Mesendoderm (in vitro differentiated cells): ENCODE results near the gene STARD3NL.

ENCODE experiments used
- DNase-seq: peaks from one replicate; pipeline ENCODE4 v3.0.0; 2013
- H2AK5ac ChIP-seq: 2 replicates; pipeline ENCODE4 v1.6.1; 2013; ENCODE audit warnings: low read length, inconsistent platforms
- H2BK120ac ChIP-seq: 2 replicates; pipeline ENCODE4 v1.6.1; 2013; ENCODE audit warnings: low read depth, mild to moderate bottlenecking, low read length, moderate library complexity, mixed read lengths
- H2BK15ac ChIP-seq: replicated peaks from 2 replicates; pipeline ENCODE4 v1.6.1; 2013; ENCODE audit warnings: low read depth, mild to moderate bottlenecking, moderate library complexity
- H2BK5ac ChIP-seq: 2 replicates; pipeline ENCODE4 v1.6.1; 2013; ENCODE audit warnings: low read length, inconsistent platforms
- H3K18ac ChIP-seq: 2 replicates; pipeline ENCODE4 v1.6.1; 2013; ENCODE audit warnings: mild to moderate bottlenecking, low read length, mixed read lengths
- H3K23ac ChIP-seq: one replicate; pipeline ENCODE4 v1.6.1; 2013; ENCODE audit warnings: low read length
- H3K27ac ChIP-seq: 2 replicates; pipeline ENCODE4 v1.5.1; 2013; ENCODE audit warnings: low read depth, mild to moderate bottlenecking, inconsistent platforms, low read length, moderate library complexity
- H3K27me3 ChIP-seq: 2 replicates; pipeline ENCODE4 v1.6.1; 2013; ENCODE audit warnings: low read length, control low read depth, mild to moderate bottlenecking, inconsistent platforms; ENCODE audit not compliant: insufficient read depth, poor library complexity
- H3K36me3 ChIP-seq: 2 replicates; pipeline ENCODE4 v1.6.1; 2013; ENCODE audit warnings: low read length, inconsistent platforms; ENCODE audit not compliant: control insufficient read depth, insufficient read depth
- H3K4ac ChIP-seq: one replicate; pipeline ENCODE4 v1.6.1; 2013; ENCODE audit warnings: low read depth, mild to moderate bottlenecking, low read length, moderate library complexity
- H3K4me1 ChIP-seq: 2 replicates; pipeline ENCODE4 v1.6.1; 2013; ENCODE audit warnings: low read depth, low read length, inconsistent platforms; ENCODE audit not compliant: control insufficient read depth
- H3K4me2 ChIP-seq: 2 replicates; pipeline ENCODE4 v1.6.1; 2013; ENCODE audit warnings: low read length
- H3K4me3 ChIP-seq: 2 replicates; pipeline ENCODE4 v1.5.1; 2013; ENCODE audit warnings: mild to moderate bottlenecking, low read length
- H3K56ac ChIP-seq: one replicate; pipeline ENCODE4 v1.6.1; 2013; ENCODE audit warnings: low read length
- H3K79me1 ChIP-seq: 2 replicates; pipeline ENCODE4 v1.6.1; 2013; ENCODE audit warnings: low read length, inconsistent platforms
- H3K79me2 ChIP-seq: 2 replicates; pipeline ENCODE4 v1.6.1; 2013; ENCODE audit warnings: mild to moderate bottlenecking, low read length; ENCODE audit not compliant: control insufficient read depth, insufficient read depth
- H3K9ac ChIP-seq: 2 replicates; pipeline ENCODE4 v1.6.1; 2013; ENCODE audit warnings: low read length, inconsistent platforms
- H4K5ac ChIP-seq: one replicate; pipeline ENCODE4 v1.6.1; 2013; ENCODE audit warnings: low read length
- H4K8ac ChIP-seq: one replicate; pipeline ENCODE4 v1.6.1; 2013; ENCODE audit warnings: low read depth, mild to moderate bottlenecking, control low read depth, low read length, moderate library complexity
- WGBS: extraction: QIAGEN DNeasy Blood & Tissue Kit; methylation state at CpG from one replicate; pipeline ENCODE4 v1.1.7; 2013; ENCODE audit warnings: low lambda C conversion rate, missing lambda C conversion rate; ENCODE audit not compliant: insufficient coverage; ENCODE audit errors: extremely low coverage; 5-methylcytosine and 5-hydroxymethylcytosine counted together

Gene STARD3NL

GRCh38 chr7:38185395-38186307 is 7.6 kb downstream of the STARD3NL start:
- H2AK5ac ChIP-seq: no peak overlapping the region
- H2BK15ac ChIP-seq: no peak overlapping the region
- peak; percentile 28 for DNase-seq
- no peak overlapping the region for H3K56ac ChIP-seq
- no peak overlapping the region for H3K9ac ChIP-seq
- no peak overlapping the region for H4K5ac ChIP-seq
- H3K27me3 ChIP-seq: no peaks in the 10 kb centered on the region
- no peak overlapping the region for H3K4me2 ChIP-seq
- H3K36me3 ChIP-seq: no peaks in the 10 kb centered on the region
- H3K4me1 ChIP-seq: peaks cover 19% of the 10 kb centered on the region
- peaks cover 22% of the 10 kb centered on the region for H3K79me1 ChIP-seq
- H3K18ac ChIP-seq: no peak overlapping the region
- no peak overlapping the region for H2BK5ac ChIP-seq
- H3K79me2 ChIP-seq: peaks cover 40% of the 10 kb centered on the region
- WGBS: no CpG with 5 or more reads among the region's 6 CpGs
- H3K23ac ChIP-seq: no peak overlapping the region
- no peak overlapping the region for H3K27ac ChIP-seq
- H4K8ac ChIP-seq: no peak overlapping the region
- H3K4me3 ChIP-seq: no peak overlapping the region
- no peak overlapping the region for H2BK120ac ChIP-seq
- no peak overlapping the region for H3K4ac ChIP-seq

DNA sequence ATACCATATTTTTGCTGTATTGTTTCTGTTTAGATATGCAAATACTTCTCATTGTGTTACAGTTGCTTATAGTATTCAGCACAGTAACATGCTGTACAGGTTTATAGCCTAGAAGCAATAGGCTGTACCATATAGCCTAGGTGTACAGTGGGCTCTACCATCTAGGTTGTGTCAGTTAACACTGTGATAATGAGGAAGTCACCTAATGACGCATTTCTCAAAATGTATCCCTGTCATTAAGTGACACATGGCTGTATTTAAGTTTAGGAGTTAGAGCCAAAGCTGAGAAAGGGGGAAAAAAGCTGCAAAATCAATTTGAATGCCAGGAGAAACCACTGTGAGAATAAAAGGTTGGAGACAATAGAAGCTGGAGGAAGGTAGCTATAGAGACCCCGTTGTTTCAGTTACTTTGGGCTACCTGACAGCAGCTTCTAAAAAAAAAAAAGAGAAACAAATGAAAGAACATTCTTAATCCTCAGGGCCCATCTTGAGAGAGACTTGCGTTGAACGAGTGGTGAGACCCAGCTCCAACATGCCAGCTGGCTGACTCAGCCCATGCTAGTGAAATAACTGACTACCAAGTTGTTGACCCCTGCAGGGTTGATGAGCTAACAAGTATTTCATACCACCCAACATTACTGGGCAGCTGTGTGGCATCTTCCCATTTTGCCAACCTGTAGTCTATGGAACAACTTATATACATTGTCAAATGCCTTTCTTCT is 8.7 kb downstream of the STARD3NL start:
- no peak overlapping the region for H3K4me2 ChIP-seq
- H3K79me2 ChIP-seq: peaks cover 37% of the 10 kb centered on the region
- no peaks in the 10 kb centered on the region for H3K27me3 ChIP-seq
- no peak overlapping the region for H2BK120ac ChIP-seq
- H3K79me1 ChIP-seq: peaks cover 21% of the 10 kb centered on the region
- H2BK5ac ChIP-seq: no peak overlapping the region
- H4K5ac ChIP-seq: no peak overlapping the region
- H2BK15ac ChIP-seq: no peak overlapping the region
- no peak overlapping the region for H3K9ac ChIP-seq
- H3K4me1 ChIP-seq: peaks cover 19% of the 10 kb centered on the region
- H3K4me3 ChIP-seq: no peak overlapping the region
- DNase-seq: peak; percentile 77
- no peak overlapping the region for H2AK5ac ChIP-seq
- no peaks in the 10 kb centered on the region for H3K36me3 ChIP-seq
- no peak overlapping the region for H3K4ac ChIP-seq
- H3K56ac ChIP-seq: no peak overlapping the region
- WGBS: no CpG with 5 or more reads among the region's 4 CpGs
- H3K18ac ChIP-seq: no peak overlapping the region
- no peak overlapping the region for H4K8ac ChIP-seq
- H3K27ac ChIP-seq: no peak overlapping the region
- H3K23ac ChIP-seq: no peak overlapping the region

GRCh38 chr7:38187794-38188440 is 9.9 kb downstream of the STARD3NL start:
- H3K18ac ChIP-seq: no peak overlapping the region
- H2BK120ac ChIP-seq: no peak overlapping the region
- WGBS: no CpG with 5 or more reads among the region's 7 CpGs
- H3K9ac ChIP-seq: no peak overlapping the region
- H3K79me1 ChIP-seq: peaks cover 22% of the 10 kb centered on the region
- H2BK15ac ChIP-seq: no peak overlapping the region
- H3K56ac ChIP-seq: no peak overlapping the region
- no peak overlapping the region for H2BK5ac ChIP-seq
- no peak overlapping the region for H4K5ac ChIP-seq
- H3K4ac ChIP-seq: no peak overlapping the region
- H3K79me2 ChIP-seq: peaks cover 39% of the 10 kb centered on the region
- DNase-seq: peak; percentile 23
- no peak overlapping the region for H3K23ac ChIP-seq
- peaks cover 19% of the 10 kb centered on the region for H3K4me1 ChIP-seq
- H3K4me3 ChIP-seq: no peak overlapping the region
- no peak overlapping the region for H4K8ac ChIP-seq
- no peaks in the 10 kb centered on the region for H3K27me3 ChIP-seq
- H3K27ac ChIP-seq: no peak overlapping the region
- H3K36me3 ChIP-seq: no peaks in the 10 kb centered on the region
- H2AK5ac ChIP-seq: no peak overlapping the region
- no peak overlapping the region for H3K4me2 ChIP-seq

DNA sequence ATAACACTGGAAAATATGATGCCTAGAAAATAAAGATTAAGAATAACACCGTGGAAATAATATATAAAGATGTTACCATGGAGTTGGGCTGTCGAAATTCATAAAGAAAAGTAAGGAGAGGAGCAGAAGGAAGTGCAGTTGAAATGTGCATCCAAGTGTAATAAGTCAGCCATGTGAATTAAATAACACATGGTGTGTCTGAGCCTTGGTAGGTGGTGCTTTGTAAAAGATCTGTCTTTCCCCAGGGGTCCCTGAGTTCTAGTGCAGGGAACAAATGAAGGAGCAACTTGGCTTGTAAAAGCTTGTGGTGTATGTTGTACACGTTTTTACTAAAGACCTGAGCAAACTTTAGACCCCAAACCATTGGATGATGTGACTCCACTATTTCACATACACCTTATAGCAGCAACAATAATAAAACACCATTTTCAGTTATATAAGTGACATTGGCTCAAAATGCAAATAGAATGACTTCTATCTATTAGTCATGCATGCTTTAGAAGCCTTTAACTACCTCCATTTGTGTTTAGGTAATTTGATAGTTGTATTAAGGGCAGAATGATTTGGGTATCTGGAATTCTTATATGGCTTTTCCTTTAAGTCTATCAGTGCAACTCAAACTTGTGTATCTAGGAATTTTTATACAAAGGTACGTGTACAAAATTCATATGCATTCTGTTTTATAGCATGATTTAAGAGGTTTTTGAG is 11.3 kb downstream of the STARD3NL start:
- WGBS: no CpG with 5 or more reads among the region's 4 CpGs
- no peak overlapping the region for H4K5ac ChIP-seq
- no peak overlapping the region for H3K23ac ChIP-seq
- H2BK120ac ChIP-seq: no peak overlapping the region
- no peak for DNase-seq
- H3K18ac ChIP-seq: no peak overlapping the region
- H3K4me1 ChIP-seq: peaks cover 19% of the 10 kb centered on the region
- H2AK5ac ChIP-seq: no peak overlapping the region
- no peak overlapping the region for H3K4me2 ChIP-seq
- H3K27ac ChIP-seq: no peak overlapping the region
- H3K27me3 ChIP-seq: no peaks in the 10 kb centered on the region
- no peak overlapping the region for H2BK5ac ChIP-seq
- no peak overlapping the region for H3K56ac ChIP-seq
- peaks cover 37% of the 10 kb centered on the region for H3K79me2 ChIP-seq
- H3K79me1 ChIP-seq: peaks cover 20% of the 10 kb centered on the region
- no peak overlapping the region for H3K4me3 ChIP-seq
- H3K4ac ChIP-seq: no peak overlapping the region
- no peak overlapping the region for H2BK15ac ChIP-seq
- H4K8ac ChIP-seq: no peak overlapping the region
- no peak overlapping the region for H3K9ac ChIP-seq
- H3K36me3 ChIP-seq: no peaks in the 10 kb centered on the region

GRCh38 chr7:38190011-38190410 is 12.0 kb downstream of the STARD3NL start:
- Histone ChIP-seq H3K36me3 (no peaks in the 10 kb centered on the region), H3K79me2 (peaks cover 37% of the 10 kb centered on the region), H3K79me1 (peaks cover 20% of the 10 kb centered on the region), H3K9ac (no peak overlapping the region), H4K8ac (no peak overlapping the region), H4K5ac (no peak overlapping the region), H3K27me3 (no peaks in the 10 kb centered on the region), H3K27ac (no peak overlapping the region), H3K23ac (no peak overlapping the region), H3K56ac (no peak overlapping the region), H3K4me1 (peaks cover 19% of the 10 kb centered on the region), H3K18ac (no peak overlapping the region), H2BK5ac (no peak overlapping the region), H2AK5ac (no peak overlapping the region), H3K4me3 (no peak overlapping the region), H3K4ac (no peak overlapping the region), H3K4me2 (no peak overlapping the region), H2BK120ac (no peak overlapping the region), H2BK15ac (no peak overlapping the region)
- DNase-seq: no peak
